HG02885 (cell line): ENCODE results near the gene MAP3K6.
A peak's percentile ranks its signal among the peaks of the same experiment; 100 is the strongest.
"Not testable (repeated sequence)": the region's sequence is repeated elsewhere in the genome, so short reads cannot be mapped to it uniquely, and the experiment has no call there.

Experiments
- ATAC-seq: cut with Tn5 transposase; IDR thresholded peaks from one replicate; pipeline ENCODE4 v1.9.1; 2021; ENCODE audit warnings: mild to moderate bottlenecking; ENCODE audit not compliant: unreplicated experiment, poor library complexity

The MAP3K6 gene

GRCh38 chr1:27366411-27367159, at the start of gene MAP3K6:
Gene MAP3K6 (minus strand): TSS chr1:27366961. CDS start chr1:27366597, 364 bp downstream.
- peak; percentile 29 for ATAC-seq

GRCh38 chr1:27414091-27414490, 47.3 kb upstream of the MAP3K6 start:
- no peak for ATAC-seq

- ATAC-seq: no peak
These were observed 46.2 kb upstream of the MAP3K6 start for GRCh38 chr1:27413004-27413403.

- no peak for ATAC-seq
These were observed 45.7 kb upstream of the MAP3K6 start for GRCh38 chr1:27412502-27412901.

- no peak for ATAC-seq
These were observed 43.9 kb upstream of the MAP3K6 start for GRCh38 chr1:27410709-27411108.

- ATAC-seq: no peak
These were observed 42.9 kb upstream of the MAP3K6 start for GRCh38 chr1:27409669-27410068.

GRCh38 chr1:27408151-27408550, 41.4 kb upstream of the MAP3K6 start:
- no peak for ATAC-seq

GRCh38 chr1:27406791-27407190, 40.0 kb upstream of the MAP3K6 start:
- not testable (repeated sequence) for ATAC-seq

- ATAC-seq: no peak
These were observed 39.6 kb upstream of the MAP3K6 start for GRCh38 chr1:27406362-27406680.

GRCh38 chr1:27405598-27406361, 39.0 kb upstream of the MAP3K6 start:
- not testable (repeated sequence) for ATAC-seq

GRCh38 chr1:27405074-27405473, 38.3 kb upstream of the MAP3K6 start:
- no peak for ATAC-seq

- ATAC-seq: no peak
These were observed 37.2 kb upstream of the MAP3K6 start for GRCh38 chr1:27403931-27404330.

GRCh38 chr1:27403065-27403726, 36.4 kb upstream of the MAP3K6 start:
- ATAC-seq: no peak

- ATAC-seq: no peak
These were observed 35.6 kb upstream of the MAP3K6 start for GRCh38 chr1:27402349-27402754.

- ATAC-seq: no peak
These were observed 34.2 kb upstream of the MAP3K6 start for GRCh38 chr1:27400963-27401341.

- no peak for ATAC-seq
These were observed 33.6 kb upstream of the MAP3K6 start for GRCh38 chr1:27400082-27400962.

- ATAC-seq: no peak
These were observed 32.7 kb upstream of the MAP3K6 start for GRCh38 chr1:27399251-27400025.

GRCh38 chr1:27398405-27399149, 31.8 kb upstream of the MAP3K6 start:
- ATAC-seq: no peak

GRCh38 chr1:27397749-27398148, 31.0 kb upstream of the MAP3K6 start:
- no peak for ATAC-seq
